Measurements from ENCODE around the gene HLA-DMA.

The HLA-DMA gene

DNA sequence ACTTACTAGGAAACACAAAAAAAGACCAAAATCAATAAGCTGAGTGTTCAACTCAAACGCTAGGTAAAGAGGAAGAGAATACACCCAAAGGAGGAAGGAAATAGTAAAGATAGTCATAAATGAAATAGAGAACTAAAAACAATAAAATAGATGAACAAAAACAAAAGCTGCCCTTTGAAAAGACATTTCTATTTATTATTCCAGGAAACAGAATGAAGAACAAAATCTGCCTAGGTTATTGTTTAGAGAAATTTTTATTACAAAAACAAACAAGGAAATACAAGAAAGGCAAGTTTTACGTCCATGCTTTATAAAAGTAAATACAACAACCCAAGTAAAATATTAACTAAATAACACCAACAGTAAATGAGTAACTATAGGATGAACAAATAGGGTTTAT is 32.2 kb downstream of the HLA-DMA start:
- no peak for DNase-seq (ENCODE audit: low read depth)
- no peak overlapping the region for H3K4me3 ChIP-seq (ENCODE audit: low read depth, low read length)
- TF ChIP-seq, protein P1, sequence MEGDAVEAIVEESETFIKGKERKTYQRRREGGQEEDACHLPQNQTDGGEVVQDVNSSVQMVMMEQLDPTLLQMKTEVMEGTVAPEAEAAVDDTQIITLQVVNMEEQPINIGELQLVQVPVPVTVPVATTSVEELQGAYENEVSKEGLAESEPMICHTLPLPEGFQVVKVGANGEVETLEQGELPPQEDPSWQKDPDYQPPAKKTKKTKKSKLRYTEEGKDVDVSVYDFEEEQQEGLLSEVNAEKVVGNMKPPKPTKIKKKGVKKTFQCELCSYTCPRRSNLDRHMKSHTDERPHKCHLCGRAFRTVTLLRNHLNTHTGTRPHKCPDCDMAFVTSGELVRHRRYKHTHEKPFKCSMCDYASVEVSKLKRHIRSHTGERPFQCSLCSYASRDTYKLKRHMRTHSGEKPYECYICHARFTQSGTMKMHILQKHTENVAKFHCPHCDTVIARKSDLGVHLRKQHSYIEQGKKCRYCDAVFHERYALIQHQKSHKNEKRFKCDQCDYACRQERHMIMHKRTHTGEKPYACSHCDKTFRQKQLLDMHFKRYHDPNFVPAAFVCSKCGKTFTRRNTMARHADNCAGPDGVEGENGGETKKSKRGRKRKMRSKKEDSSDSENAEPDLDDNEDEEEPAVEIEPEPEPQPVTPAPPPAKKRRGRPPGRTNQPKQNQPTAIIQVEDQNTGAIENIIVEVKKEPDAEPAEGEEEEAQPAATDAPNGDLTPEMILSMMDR (conservative IDR thresholded peaks at IDR 0.05; ENCODE audit: low read depth, low read length) = no peak

DNA sequence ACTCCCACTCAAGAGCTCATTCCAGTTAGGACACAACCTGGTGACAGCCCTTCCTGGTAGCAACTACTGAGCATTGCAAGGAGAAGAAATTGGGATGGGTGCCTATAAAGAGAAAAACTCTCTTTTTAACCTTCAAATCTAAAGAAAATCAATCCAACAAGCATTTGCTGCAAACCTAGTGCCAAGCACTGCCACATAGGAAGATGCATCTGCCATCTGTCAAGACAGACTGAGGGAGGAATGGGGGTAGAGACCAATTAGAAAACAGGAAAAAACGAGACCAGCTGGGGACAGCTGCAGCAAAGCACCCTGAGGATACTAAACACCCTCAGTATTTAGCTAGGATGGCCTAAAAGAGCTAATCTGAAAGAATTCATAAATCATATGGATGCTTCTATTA is 39.9 kb downstream of the HLA-DMA start:
- no peak for DNase-seq (ENCODE audit: low read depth)
- TF ChIP-seq, protein P1 (conservative IDR thresholded peaks at IDR 0.05; ENCODE audit: low read depth, low read length) = no peak
- H3K4me3 ChIP-seq (ENCODE audit: low read depth, low read length) = no peak overlapping the region

DNA sequence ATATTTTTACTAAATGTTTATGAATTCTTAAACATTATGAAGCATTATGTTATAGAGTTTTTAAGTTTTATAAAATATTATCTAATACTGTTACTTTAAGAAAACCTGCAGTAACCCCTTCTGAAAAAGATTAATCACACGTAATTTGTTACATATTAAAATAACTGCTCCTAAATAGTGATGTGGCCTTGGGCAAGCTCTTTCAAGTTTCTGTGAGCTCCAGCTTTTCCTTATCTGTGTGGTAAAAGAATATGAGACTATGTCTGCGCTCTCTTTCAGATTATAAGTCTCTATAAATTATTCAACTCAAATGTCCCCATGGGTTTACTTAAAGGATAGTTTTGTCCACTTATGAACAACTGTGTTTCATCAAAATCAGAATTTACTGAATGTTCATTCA is 44.0 kb downstream of the HLA-DMA start:
- DNase-seq (ENCODE audit: low read depth) = no peak
- TF ChIP-seq, protein P1 (conservative IDR thresholded peaks at IDR 0.05; ENCODE audit: low read depth, low read length) = no peak
- H3K4me3 ChIP-seq (ENCODE audit: low read depth, low read length) = no peak overlapping the region

DNA sequence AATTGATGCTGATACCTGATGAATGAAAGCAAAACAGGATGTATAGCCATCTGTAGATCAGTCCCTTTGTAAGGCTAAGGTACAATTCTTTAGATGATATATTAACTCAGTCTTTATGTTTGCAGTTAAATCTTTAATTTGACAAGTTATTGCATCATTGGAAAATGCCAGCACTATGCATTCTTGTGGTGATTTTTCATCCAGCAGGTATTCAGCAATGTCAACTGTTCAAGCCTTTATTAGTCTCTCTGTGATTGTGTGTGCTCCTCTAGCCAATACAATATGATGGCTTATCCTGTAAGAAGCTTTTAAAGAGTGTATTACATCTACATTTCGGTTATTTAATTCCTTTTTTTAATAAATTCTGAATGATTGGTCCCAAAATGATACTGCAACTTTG is 46.4 kb downstream of the HLA-DMA start:
- no peak overlapping the region for H3K4me3 ChIP-seq (ENCODE audit: low read depth, low read length)
- TF ChIP-seq, protein P1 (conservative IDR thresholded peaks at IDR 0.05; ENCODE audit: low read depth, low read length) = no peak
- peak; percentile 70 for DNase-seq (ENCODE audit: low read depth)

DNA sequence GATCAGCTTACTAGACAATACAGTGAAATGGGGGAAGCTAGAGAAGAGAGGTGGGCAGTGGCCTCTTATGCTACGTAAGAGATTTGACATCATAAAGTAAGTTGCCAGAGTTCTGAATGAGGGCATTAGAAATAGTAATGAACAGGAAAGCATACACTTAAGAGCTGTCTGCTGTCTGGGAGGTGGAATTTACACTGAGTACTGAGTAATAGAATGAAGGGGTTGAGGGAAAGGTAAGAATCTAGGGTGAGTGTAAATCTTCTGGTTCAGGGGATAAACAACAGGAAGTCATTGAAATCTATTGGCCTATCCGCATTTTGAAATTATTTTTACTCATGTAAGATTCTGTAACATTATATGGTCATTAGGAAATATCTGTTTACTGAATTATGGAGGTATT is 47.8 kb downstream of the HLA-DMA start:
- no peak overlapping the region for H3K4me3 ChIP-seq (ENCODE audit: low read depth, low read length)
- DNase-seq (ENCODE audit: low read depth) = peak; percentile 2
- TF ChIP-seq, protein P1 (conservative IDR thresholded peaks at IDR 0.05; ENCODE audit: low read depth, low read length) = no peak

DNA sequence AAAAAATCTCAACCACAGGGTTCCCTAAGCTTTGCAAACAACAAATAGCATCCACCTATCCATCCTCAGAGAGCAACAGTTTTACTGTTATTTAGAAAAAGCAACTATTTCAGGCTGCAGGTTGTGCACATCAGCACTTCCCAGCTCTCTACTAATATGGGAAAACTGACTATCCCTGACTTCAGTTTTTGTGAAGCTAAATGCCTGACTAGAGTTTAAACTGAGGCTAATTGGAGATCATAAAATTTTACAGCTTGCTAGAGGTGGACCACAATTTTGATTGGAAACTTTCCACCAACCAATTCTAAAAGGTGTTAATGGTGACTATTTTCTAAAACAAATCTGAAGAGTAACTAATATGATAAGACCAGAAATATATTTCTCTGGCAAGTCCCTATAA is 48.9 kb downstream of the HLA-DMA start:
- TF ChIP-seq, protein P1 (conservative IDR thresholded peaks at IDR 0.05; ENCODE audit: low read depth, low read length) = no peak
- H3K4me3 ChIP-seq (ENCODE audit: low read depth, low read length) = no peak overlapping the region
- DNase-seq (ENCODE audit: low read depth) = no peak

Measured in choroid plexus epithelial cell (primary cell).